HepG2 (cell line): ENCODE data around the gene SLC17A3. TPM values are rescaled to one million over a fixed set of nuclear protein-coding genes. Genes with fewer than 3 reads are reported as not detected.

Experiments used
- ATAC-seq: fragments of 200-7000 bp; cut with Tn5 transposase; 3 replicates; pipeline ENCODE4 v1.9.1; 2020; ENCODE audit warnings: mild to moderate bottlenecking, moderate library complexity
- BruUV-seq: library from RNA; stranded (reverse); fragments of 400-500 nt; replicated peaks from 2 replicates; lab custom pipeline; 2021; lab: Mats Ljungman, UMichigan
- CTCF ChIA-PET: fragments of 300-600 bp; formaldehyde crosslinking; extraction: SDS; loops from one replicate; lab custom pipeline; 2021; ENCODE audit warnings: low total read pairs, inconsistent platforms, low intra/inter-chr PET ratio; lab: Yijun Ruan, JAX
- POLR2A ChIA-PET: fragments of 350-600 bp; sonication (Branson Sonifier 250); formaldehyde crosslinking; loops from one replicate; lab custom pipeline; 2020; ENCODE audit warnings: antibody characterized with exemption, inconsistent platforms; lab: Yijun Ruan, JAX
- DNase-seq: peaks from one replicate; pipeline ENCODE4 v3.0.0-alpha.2; 2015; ENCODE audit warnings: low spot score
- FAIRE-seq: peaks from 3 replicates; lab custom pipeline; 2011; peaks lifted over from hg19 to GRCh38; lab: Jason Lieb, UNC
- H2AFZ ChIP-seq: one replicate; pipeline ENCODE4 v1.6.1; 2011; ENCODE audit warnings: low read length, inconsistent platforms
- H3K27ac ChIP-seq: fragments of 300-600 bp; 3 replicates; pipeline ENCODE4 v1.8.0; 2011; ENCODE audit warnings: mixed run types, mild to moderate bottlenecking, mixed read lengths, low read length, inconsistent platforms; ENCODE audit not compliant: insufficient read depth; ENCODE audit errors: extremely low read length
- H3K27me3 ChIP-seq, 2 experiments: fragments of 200-600 bp in 1 of 2; 2 replicates in 1 of 2; 3 replicates in 1 of 2; pipeline versions ENCODE4 v1.6.0 to v1.8.0; 2011; ENCODE audit warnings: low read length in 2 of 2, mild to moderate bottlenecking in 2 of 2, moderate library complexity in 2 of 2, inconsistent platforms in 1 of 2; ENCODE audit not compliant: insufficient read depth in 2 of 2, control insufficient read depth in 1 of 2
- H3K36me3 ChIP-seq, 2 experiments: fragments of 200-600 bp in 1 of 2; replicated peaks in 1 of 2; 2 replicates in 1 of 2; 3 replicates in 1 of 2; pipeline versions ENCODE4 v1.5.1 to v1.8.0; 2011; ENCODE audit warnings: low read length in 2 of 2, inconsistent platforms in 1 of 2; ENCODE audit not compliant: insufficient read depth in 2 of 2, control insufficient read depth in 1 of 2
- H3K4me1 ChIP-seq: 2 replicates; pipeline ENCODE4 v1.5.1; 2012; ENCODE audit warnings: low read length, inconsistent platforms; ENCODE audit not compliant: insufficient read depth
- H3K4me2 ChIP-seq: 2 replicates; pipeline ENCODE4 v1.6.0; 2011; ENCODE audit warnings: low read depth, low read length, inconsistent platforms
- H3K4me3 ChIP-seq, 3 experiments: fragments of 200-600 bp in 1 of 3; sonication (generic), shearing (Covaris generic) in 1 of 3; replicated peaks in 1 of 3; 2 replicates each; pipeline ENCODE4 v1.5.1; 2011 to 2016; ENCODE audit warnings: low read length in 3 of 3, inconsistent platforms in 2 of 3, low read depth in 2 of 3, mild to moderate bottlenecking in 2 of 3, control low read depth in 1 of 3, mixed read lengths in 1 of 3; ENCODE audit not compliant: insufficient read depth in 1 of 3
- H3K79me2 ChIP-seq: one replicate; pipeline ENCODE4 v1.6.1; 2011; ENCODE audit warnings: low read length, inconsistent platforms; ENCODE audit not compliant: insufficient read depth
- H3K9ac ChIP-seq: 2 replicates; pipeline ENCODE4 v1.6.0; 2011; ENCODE audit warnings: mild to moderate bottlenecking, low read depth, low read length, inconsistent platforms; ENCODE audit not compliant: insufficient read depth
- H3K9me3 ChIP-seq: 2 replicates; pipeline ENCODE4 v1.5.1; 2012; ENCODE audit warnings: mild to moderate bottlenecking, low read length
- H4K20me1 ChIP-seq: 2 replicates; pipeline ENCODE4 v1.6.0; 2011; ENCODE audit warnings: inconsistent platforms, mild to moderate bottlenecking, low read length, moderate library complexity; ENCODE audit not compliant: insufficient read depth
- ELF3 ChIP-seq: IDR thresholded peaks from 2 replicates; pipeline ENCODE4 v1.6.1; 2016; ENCODE audit warnings: missing genetic modification reagents, missing compliant biosample characterization
- FOSL2 ChIP-seq: sonication (generic); formaldehyde crosslinking; IDR thresholded peaks from 2 replicates; pipeline ENCODE4 v1.4.0; 2020; ENCODE audit warnings: missing genetic modification reagents
- HMG20A ChIP-seq: IDR thresholded peaks from 2 replicates; pipeline ENCODE4 v1.6.1; 2016; ENCODE audit warnings: borderline replicate concordance
- HOXA9 ChIP-seq: sonication (generic); formaldehyde crosslinking; IDR thresholded peaks from 2 replicates; pipeline ENCODE4 v1.8.1; 2022; ENCODE audit warnings: missing genetic modification reagents, mild to moderate bottlenecking, moderate library complexity, borderline replicate concordance
- MIXL1 ChIP-seq: IDR thresholded peaks from 2 replicates; pipeline ENCODE4 v1.6.1; 2016
- NFIC ChIP-seq: IDR thresholded peaks from 2 replicates; pipeline ENCODE4 v1.6.1; 2012; ENCODE audit warnings: mild to moderate bottlenecking, low read length, inconsistent platforms
- PITX1 ChIP-seq: sonication (generic); formaldehyde crosslinking; IDR thresholded peaks from 2 replicates; pipeline ENCODE4 v1.5.1; 2020; ENCODE audit warnings: mild to moderate bottlenecking, missing genetic modification reagents
- RCOR2 ChIP-seq: IDR thresholded peaks from 2 replicates; pipeline ENCODE4 v1.6.1; 2016; ENCODE audit warnings: missing biosample characterization, missing genetic modification reagents
- TEAD3 ChIP-seq: optimal IDR thresholded peaks from 2 replicates; pipeline ENCODE3; 2016; ENCODE audit warnings: borderline replicate concordance
- ZMYM3 ChIP-seq: sonication (generic); formaldehyde crosslinking; IDR thresholded peaks from 2 replicates; pipeline ENCODE4 v1.5.1; 2020; ENCODE audit warnings: mild to moderate bottlenecking, missing genetic modification reagents
- ZNF432 ChIP-seq: sonication (generic); formaldehyde crosslinking; IDR thresholded peaks from 2 replicates; pipeline ENCODE4 v1.5.0; 2020; ENCODE audit warnings: missing genetic modification reagents, mild to moderate bottlenecking, borderline replicate concordance
- ZNF644 ChIP-seq: IDR thresholded peaks from 2 replicates; pipeline ENCODE4 v1.6.1; 2016; ENCODE audit warnings: low read depth
- in situ Hi-C: cut with HindIII; loops from 2 replicates; pipeline ENCODE4 v1.10.0; 2017; ENCODE audit warnings: low pct_unique_long_range_greater_than_20kb; ENCODE audit not compliant: extremely low pct_ligation_motif_present
- intact Hi-C: fragments of 100-400 bp; cut with micrococcal nuclease; formaldehyde crosslinking; loops from one replicate; pipeline ENCODE4 v1.10.0; 2022; ENCODE audit not compliant: unreplicated experiment
- polyA plus RNA-seq, 8 experiments: library from polyadenylated mRNA; depleted of rRNA in 3 of 8; stranded (reverse) in 7 of 8; unstranded in 1 of 8; fragments of >200 nt; fragmentation: Illumina TruSeq in 4 of 8; extraction: Trizol in 4 of 8; gene quantifications; 2 replicates each; pipeline versions ENCODE4 v1.2.1 to v1.2.3, GENCODE V29; 2011 to 2016; ENCODE audit warnings: low read depth in 4 of 8, missing spikeins in 1 of 8, mixed read lengths in 1 of 8; ENCODE audit not compliant: insufficient read depth in 1 of 8
- total RNA-seq, 5 experiments: library from RNA; depleted of rRNA; stranded (reverse); fragments of >200 nt; fragmentation: Illumina TruSeq; extraction: Trizol; gene quantifications; 2 replicates each; pipeline ENCODE4 v1.2.3, GENCODE V29; 2016; ENCODE audit warnings: low read depth in 1 of 5
- TF ChIP-seq, protein P1 (sequence below): sonication (generic); formaldehyde crosslinking; conservative IDR thresholded peaks from 2 replicates; pipeline ENCODE4 v1.4.0; 2020; ENCODE audit warnings: mild to moderate bottlenecking, missing genetic modification reagents, moderate library complexity
- TF ChIP-seq, protein P2 (sequence below): sonication (generic); formaldehyde crosslinking; IDR thresholded peaks from 2 replicates; pipeline ENCODE4 v1.8.1; 2023; ENCODE audit warnings: missing genetic modification reagents, mild to moderate bottlenecking, borderline replicate concordance
- TF ChIP-seq, protein P3 (sequence below): sonication (generic); formaldehyde crosslinking; IDR thresholded peaks from 2 replicates; pipeline ENCODE4 v1.5.0; 2020; ENCODE audit warnings: mild to moderate bottlenecking, missing genetic modification reagents, borderline replicate concordance

Gene SLC17A3
- total and polyA plus RNA-seq, 2 of the 13 experiments (the other 11 are each of a cell fraction or from before 2014, with no cell fraction given) = 0.09 to 0.11 TPM

DNA sequence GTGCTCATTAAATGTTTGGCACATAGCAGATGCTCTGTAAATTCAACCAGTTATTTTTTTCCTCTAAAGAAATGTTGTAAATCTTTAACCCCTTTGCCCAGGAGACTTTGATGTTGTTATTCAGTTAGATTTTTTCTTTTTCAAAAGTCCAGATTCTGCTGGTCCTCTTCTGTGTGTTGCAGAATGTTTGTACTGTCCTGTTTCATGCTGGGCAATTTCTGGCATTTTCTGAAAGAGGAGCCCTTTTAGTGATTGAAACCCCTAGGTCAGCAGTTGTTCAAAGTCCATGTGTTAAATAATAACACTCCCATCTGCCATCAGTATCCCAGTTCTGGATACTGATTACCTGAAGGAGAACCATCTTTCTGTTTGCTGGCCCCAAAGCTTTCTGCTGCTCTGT, 40.9 kb downstream of the SLC17A3 start:
- H3K27me3 ChIP-seq = no peaks in the 10 kb centered on the region; a peak in 1 of 5 replicates
- no peaks in the 10 kb centered on the region for H3K9me3 ChIP-seq
- no TSS peak for BruUV-seq
- peak overlapping the region; percentile 89 for H3K4me2 ChIP-seq
- no peak overlapping the region for H2AFZ ChIP-seq
- FAIRE-seq (no peak), DNase-seq (peak; percentile 60), ATAC-seq (peak; percentile 37)
- H3K4me1 ChIP-seq = peaks cover 87% of the 10 kb centered on the region
- ChIA-PET POLR2A (no interaction called here), CTCF (no interaction called here)
- intact Hi-C loops (loop anchor here (5.0 kb wide), 1 partner anchor 109 kb away; no protein-coding TSS in a partner anchor), in situ Hi-C loops (no loop called here)
- no peaks in the 10 kb centered on the region for H4K20me1 ChIP-seq
- H3K79me2 ChIP-seq = peaks cover 19% of the 10 kb centered on the region
- H3K36me3 ChIP-seq = no peaks in the 10 kb centered on the region
- peak overlapping the region; percentile 29 for H3K27ac ChIP-seq
- no peak overlapping the region for H3K9ac ChIP-seq
- no peak overlapping the region for H3K4me3 ChIP-seq
- no peak for TF ChIP-seq FOSL2
- TF ChIP-seq, protein P1, sequence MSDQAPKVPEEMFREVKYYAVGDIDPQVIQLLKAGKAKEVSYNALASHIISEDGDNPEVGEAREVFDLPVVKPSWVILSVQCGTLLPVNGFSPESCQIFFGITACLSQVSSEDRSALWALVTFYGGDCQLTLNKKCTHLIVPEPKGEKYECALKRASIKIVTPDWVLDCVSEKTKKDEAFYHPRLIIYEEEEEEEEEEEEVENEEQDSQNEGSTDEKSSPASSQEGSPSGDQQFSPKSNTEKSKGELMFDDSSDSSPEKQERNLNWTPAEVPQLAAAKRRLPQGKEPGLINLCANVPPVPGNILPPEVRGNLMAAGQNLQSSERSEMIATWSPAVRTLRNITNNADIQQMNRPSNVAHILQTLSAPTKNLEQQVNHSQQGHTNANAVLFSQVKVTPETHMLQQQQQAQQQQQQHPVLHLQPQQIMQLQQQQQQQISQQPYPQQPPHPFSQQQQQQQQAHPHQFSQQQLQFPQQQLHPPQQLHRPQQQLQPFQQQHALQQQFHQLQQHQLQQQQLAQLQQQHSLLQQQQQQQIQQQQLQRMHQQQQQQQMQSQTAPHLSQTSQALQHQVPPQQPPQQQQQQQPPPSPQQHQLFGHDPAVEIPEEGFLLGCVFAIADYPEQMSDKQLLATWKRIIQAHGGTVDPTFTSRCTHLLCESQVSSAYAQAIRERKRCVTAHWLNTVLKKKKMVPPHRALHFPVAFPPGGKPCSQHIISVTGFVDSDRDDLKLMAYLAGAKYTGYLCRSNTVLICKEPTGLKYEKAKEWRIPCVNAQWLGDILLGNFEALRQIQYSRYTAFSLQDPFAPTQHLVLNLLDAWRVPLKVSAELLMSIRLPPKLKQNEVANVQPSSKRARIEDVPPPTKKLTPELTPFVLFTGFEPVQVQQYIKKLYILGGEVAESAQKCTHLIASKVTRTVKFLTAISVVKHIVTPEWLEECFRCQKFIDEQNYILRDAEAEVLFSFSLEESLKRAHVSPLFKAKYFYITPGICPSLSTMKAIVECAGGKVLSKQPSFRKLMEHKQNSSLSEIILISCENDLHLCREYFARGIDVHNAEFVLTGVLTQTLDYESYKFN = peak; percentile 78
- TF ChIP-seq, protein P2, sequence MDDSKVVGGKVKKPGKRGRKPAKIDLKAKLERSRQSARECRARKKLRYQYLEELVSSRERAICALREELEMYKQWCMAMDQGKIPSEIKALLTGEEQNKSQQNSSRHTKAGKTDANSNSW (CRISPR knock-in tag) = no peak
- TF ChIP-seq HOXA9 (CRISPR knock-in tag) = no peak
- TF ChIP-seq ZNF432 = no peak
- peak; percentile 67 for TF ChIP-seq TEAD3
- TF ChIP-seq ZNF644 (CRISPR knock-in tag) = peak; percentile 62; the same call in 1 of the 2 replicates
- TF ChIP-seq NFIC = peak; percentile 69; the same call in 1 of the 2 replicates
- peak; percentile 64 for TF ChIP-seq HMG20A (CRISPR knock-in tag)
- TF ChIP-seq ZMYM3 (CRISPR knock-in tag) = peak; percentile 2; the same call in 1 of the 2 replicates
- no peak for TF ChIP-seq PITX1
- TF ChIP-seq, protein P3, sequence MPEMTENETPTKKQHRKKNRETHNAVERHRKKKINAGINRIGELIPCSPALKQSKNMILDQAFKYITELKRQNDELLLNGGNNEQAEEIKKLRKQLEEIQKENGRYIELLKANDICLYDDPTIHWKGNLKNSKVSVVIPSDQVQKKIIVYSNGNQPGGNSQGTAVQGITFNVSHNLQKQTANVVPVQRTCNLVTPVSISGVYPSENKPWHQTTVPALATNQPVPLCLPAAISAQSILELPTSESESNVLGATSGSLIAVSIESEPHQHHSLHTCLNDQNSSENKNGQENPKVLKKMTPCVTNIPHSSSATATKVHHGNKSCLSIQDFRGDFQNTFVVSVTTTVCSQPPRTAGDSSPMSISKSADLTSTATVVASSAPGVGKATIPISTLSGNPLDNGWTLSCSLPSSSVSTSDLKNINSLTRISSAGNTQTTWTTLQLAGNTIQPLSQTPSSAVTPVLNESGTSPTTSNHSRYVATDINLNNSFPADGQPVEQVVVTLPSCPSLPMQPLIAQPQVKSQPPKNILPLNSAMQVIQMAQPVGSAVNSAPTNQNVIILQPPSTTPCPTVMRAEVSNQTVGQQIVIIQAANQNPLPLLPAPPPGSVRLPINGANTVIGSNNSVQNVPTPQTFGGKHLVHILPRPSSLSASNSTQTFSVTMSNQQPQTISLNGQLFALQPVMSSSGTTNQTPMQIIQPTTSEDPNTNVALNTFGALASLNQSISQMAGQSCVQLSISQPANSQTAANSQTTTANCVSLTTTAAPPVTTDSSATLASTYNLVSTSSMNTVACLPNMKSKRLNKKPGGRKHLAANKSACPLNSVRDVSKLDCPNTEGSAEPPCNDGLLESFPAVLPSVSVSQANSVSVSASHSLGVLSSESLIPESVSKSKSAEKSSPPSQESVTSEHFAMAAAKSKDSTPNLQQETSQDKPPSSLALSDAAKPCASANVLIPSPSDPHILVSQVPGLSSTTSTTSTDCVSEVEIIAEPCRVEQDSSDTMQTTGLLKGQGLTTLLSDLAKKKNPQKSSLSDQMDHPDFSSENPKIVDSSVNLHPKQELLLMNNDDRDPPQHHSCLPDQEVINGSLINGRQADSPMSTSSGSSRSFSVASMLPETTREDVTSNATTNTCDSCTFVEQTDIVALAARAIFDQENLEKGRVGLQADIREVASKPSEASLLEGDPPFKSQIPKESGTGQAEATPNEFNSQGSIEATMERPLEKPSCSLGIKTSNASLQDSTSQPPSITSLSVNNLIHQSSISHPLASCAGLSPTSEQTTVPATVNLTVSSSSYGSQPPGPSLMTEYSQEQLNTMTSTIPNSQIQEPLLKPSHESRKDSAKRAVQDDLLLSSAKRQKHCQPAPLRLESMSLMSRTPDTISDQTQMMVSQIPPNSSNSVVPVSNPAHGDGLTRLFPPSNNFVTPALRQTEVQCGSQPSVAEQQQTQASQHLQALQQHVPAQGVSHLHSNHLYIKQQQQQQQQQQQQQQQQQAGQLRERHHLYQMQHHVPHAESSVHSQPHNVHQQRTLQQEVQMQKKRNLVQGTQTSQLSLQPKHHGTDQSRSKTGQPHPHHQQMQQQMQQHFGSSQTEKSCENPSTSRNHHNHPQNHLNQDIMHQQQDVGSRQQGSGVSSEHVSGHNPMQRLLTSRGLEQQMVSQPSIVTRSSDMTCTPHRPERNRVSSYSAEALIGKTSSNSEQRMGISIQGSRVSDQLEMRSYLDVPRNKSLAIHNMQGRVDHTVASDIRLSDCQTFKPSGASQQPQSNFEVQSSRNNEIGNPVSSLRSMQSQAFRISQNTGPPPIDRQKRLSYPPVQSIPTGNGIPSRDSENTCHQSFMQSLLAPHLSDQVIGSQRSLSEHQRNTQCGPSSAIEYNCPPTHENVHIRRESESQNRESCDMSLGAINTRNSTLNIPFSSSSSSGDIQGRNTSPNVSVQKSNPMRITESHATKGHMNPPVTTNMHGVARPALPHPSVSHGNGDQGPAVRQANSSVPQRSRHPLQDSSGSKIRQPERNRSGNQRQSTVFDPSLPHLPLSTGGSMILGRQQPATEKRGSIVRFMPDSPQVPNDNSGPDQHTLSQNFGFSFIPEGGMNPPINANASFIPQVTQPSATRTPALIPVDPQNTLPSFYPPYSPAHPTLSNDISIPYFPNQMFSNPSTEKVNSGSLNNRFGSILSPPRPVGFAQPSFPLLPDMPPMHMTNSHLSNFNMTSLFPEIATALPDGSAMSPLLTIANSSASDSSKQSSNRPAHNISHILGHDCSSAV (CRISPR knock-in tag) = no peak
- TF ChIP-seq MIXL1 = 0 out of 2 replicates have a peak, but pooled peaks have one; percentile 38
- 0 out of 2 replicates have a peak, but pooled peaks have one; percentile 43 for TF ChIP-seq ELF3 (CRISPR knock-in tag)
- TF ChIP-seq RCOR2 (CRISPR knock-in tag) = peak; percentile 50; the same call in 1 of the 2 replicates
